PC-3 (cell line): ENCODE measurements around the gene CDK2.

Experiments used
- CTCF ChIP-seq: fragments of 300-600 bp; sonication (generic); conservative IDR thresholded peaks from 2 replicates; pipeline ENCODE4 v1.5.1; 2017; ENCODE audit warnings: antibody characterized with exemption, low read depth, mild to moderate bottlenecking, low read length
- EZH2 ChIP-seq: fragments of 300-600 bp; sonication (generic); IDR thresholded peaks from one replicate; pipeline ENCODE4 v1.6.1; 2017; ENCODE audit warnings: antibody characterized with exemption, mild to moderate bottlenecking, low read length; ENCODE audit not compliant: unreplicated experiment
- EZH2phosphoT487 ChIP-seq: fragments of 300-600 bp; sonication (generic); IDR thresholded peaks from 2 replicates; pipeline ENCODE4 v1.6.1; 2018; ENCODE audit warnings: mild to moderate bottlenecking, antibody characterized with exemption, low read length, borderline replicate concordance

- TF ChIP-seq CTCF: no peak
- TF ChIP-seq EZH2phosphoT487: no peak
- no peak for TF ChIP-seq EZH2
Observed at GRCh38 chr12:55937981-55938380, 28.6 kb upstream of the CDK2 start.
